Femur (tissue), 1 donor: ENCODE data around the gene BPIFB1.
A peak's percentile ranks its signal among the peaks of the same experiment; 100 is the strongest.

Experiments used
- DNase-seq: peaks from one replicate; pipeline ENCODE4 v3.0.0-alpha.2; 2017

BPIFB1 gene

DNA sequence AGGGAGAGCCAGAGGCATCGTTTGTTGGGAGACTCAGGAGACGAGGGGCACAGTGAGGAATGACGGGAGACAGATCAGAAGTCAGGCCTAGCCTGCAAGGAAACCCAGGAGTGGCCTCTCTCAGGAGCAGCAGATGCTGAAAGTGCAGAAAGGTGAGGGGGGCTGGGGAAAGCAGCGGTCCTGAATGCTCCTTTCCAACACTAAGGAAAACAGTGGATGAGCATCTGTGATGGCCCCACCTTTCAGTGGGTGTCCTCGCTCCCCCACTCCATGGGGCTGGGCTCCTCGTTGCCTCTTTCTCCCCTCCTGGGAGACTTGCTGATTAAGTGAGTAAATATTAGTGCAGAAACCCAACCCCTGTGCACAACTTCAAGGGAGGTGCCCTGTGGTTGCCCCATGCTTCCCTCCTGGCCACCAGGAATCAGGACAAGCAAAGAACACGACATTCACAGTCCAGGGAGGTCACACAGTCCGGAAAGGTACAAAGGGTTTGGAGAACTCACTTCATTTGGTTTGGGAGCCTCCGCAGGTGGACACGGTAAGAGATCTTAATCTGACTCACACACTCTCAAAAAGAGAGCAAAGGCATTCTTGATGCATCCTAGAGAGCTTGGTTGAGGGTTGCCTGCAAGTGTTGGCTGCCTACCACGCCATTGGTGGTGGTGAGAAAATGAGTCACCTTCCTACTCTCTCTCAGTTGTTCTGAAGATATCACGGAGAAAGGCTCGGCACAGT lies 9.7 kb upstream of the BPIFB1 start:
- DNase-seq = no peak

DNA sequence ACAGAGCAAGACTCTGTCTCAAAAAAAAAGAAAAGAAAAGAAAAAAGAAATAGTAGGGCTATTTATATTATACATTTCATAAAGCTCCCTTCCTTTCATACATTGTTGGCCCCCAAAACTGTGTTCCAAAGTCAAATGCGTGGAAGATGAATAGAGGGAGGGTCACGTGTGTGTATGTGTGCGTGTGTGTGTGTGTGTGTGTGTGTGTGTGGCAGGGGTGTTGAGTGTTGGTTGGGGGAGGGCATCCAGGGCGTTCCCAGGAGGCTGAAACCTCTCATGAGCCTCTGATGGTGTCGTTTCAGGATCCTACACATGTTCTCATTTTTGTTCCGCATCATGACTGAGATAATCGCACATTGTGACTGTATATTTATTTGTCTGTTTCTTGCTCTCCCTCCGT lies 7.8 kb upstream of the BPIFB1 start:
- no peak for DNase-seq

DNA sequence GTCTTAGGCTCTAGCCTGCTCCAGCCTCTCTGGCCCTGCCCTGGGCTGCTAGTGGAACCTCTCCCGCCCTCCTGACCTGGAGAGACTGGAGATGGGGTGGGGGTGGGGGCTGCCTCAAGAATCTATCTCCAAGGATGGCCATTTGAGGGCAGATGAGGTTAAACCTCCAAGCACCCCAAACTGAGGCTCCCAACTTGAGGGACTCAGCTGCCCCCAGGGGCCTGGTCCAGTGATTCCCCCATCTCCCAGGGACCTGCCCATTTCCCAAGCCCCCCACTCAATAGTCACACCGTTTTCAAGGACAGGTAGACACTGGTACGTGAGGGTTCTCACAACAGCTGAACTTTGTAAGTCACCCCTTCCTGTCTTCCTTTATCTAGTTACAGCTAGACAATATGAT lies 7.1 kb upstream of the BPIFB1 start:
- DNase-seq = no peak

DNA sequence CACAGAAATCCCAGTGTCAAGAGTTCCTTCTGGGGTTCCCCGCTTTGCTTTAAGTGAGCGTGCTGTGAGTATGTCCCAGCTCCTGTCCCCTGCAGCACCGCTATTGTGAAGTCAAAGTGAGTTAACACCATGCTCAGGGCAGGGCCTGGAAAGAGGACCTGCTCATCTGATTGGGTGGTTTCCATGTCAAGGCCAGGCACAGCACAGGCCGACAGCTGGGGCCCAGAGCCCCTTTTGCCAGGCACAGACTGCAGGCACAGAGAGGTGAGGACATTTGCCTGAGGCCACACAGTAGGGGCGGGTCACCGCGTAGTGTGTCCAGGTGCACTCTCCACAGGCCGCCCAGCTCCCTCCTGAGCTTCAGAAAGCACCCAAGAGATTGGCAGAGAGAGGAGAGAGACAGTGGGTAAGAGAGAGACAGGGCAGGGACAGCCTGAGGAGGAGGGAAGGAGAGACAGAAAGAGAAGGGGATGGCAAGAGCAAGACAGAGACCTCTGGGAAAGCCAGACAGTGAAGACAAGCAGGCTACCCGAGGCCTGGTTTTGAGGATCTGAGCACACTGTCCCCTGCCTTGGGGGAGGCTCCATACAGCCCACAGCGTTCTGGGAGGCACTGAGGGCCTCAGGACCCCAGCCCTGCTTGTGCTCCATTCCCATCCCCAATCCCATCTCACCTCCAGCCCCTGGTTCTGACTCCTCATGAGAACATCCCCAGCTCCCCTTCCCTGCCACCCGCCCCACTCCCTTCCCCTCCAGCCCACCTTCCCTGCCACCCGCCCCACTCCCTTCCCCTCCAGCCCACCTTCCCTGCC lies 6.5 kb upstream of the BPIFB1 start:
- no peak for DNase-seq

DNA sequence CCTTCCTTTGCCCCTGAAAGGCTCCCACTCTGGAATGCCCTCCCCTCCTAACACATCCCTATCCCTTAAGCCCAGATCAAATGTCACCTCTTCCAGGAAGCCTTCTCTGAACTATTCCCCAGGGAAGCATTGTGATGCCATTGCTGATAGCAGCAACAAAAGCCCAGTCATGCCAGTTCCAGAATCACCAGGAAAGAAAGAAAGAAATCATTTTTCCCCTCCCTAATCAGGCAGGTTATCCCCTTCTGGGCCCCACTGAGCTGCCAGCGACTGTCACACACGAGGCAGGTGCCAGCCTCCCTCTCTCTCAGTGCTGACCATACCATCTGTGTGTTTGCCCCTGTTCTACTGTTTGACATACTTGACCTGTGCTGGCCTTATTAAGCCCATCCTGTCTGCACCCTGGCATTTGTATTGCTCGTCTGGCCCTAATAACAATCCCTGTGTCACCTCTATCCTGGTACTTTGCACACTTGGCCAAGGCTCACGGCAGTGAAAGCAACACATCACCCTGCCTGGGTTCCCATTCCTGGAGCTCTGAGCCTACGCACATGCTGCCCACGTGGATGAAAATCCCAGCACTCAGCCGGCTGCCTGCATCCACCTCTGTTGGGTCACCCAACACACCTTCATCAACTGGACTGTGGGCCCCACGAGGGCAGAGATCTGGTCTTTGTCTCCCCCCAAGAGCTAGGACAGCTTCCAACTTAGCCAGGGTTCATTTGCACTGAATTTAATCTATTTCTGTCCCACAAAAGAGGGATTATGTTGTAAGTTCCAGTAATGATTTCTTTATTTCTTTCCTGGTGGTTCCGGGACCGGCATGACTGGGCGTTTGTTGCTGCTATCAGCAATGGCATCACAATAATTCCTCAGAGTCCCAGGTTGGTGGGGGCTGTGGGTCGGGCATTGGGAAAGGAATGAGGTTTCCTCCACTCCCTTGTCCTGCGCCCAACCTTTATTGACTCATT lies 5.3 kb upstream of the BPIFB1 start:
- no peak for DNase-seq

DNA sequence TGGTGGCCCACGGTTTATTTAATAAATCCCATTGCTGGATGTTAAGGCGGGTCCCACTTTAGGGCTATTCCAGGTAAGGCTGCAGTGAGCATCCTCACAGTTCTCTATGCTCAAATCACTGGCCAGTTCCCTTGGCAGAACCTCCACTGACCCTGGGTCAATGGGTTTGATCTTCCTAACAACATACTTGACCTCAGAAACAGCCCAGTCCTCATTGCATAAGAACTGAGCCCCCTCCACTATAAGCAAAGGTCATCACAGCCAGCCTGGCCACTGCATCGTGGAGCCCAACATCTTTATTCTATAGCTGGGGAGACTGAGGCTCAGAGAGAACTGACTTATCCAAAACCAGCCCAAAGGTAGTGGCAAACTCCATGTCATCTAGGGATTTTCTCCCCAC lies 4.3 kb upstream of the BPIFB1 start:
- DNase-seq = no peak

DNA sequence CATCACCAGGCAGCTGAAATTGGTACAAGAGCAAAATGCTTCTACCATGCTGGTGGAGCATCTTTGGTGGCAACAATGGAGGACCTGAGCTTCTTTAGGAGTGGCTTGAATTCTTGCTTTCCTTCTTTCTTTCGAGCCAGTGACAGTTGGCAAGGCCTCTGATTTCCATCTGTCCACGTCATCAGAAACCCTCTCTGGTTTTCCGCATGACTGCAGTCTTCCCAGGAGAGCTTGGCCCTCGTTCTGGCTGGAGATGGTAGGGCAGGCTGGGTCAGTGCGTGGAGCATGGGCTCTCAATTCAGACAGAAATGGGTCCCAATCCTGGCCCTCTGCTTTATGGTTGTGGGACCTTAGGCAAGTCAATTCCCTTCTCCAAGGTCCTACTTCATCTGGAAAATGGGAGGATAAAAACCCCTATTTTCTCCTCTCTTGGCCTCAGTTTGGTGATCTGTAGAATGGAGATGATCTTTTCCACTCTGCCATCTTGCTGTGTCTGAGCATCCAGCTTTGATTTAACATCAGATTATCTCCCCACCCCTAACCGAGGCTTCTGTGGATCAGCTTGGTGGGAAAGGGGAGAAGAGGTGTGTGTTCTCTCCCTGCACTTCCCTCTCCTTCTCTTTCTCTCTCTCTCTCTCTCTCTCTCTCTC lies 3.6 kb upstream of the BPIFB1 start:
- DNase-seq = no peak

DNA sequence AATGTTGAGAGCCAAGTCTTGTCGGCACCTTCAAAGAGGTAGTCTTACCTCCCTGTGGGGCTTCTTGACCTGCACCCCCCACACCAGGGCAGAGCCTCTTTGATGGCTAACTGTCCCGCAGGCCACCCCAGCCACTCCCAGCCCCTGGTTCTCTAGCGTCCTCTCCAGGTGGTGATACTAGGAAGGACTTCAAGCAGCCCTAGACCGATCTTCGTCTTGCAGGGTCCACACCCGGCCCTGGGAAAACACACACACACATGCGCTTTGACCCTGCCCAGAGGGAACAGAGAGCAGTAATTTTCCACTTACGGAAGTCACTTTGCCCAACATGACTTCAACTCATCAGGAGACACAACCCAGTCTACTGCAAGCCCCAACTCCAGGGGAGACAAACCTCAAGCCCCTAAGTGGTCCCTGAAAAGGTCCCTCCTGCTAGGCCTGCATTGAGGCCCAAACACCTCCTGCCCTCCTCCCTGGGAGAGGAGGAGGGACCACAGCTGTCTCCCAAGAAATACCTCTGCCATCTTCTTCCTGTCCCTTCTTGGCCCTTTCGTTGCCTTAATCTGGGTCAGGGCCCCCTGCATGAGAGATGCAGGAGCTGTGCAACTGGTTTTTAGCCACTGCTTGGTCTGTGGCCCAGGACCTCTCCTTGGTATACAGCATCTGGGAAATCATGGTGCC lies 2.9 kb upstream of the BPIFB1 start:
- no peak for DNase-seq

DNA sequence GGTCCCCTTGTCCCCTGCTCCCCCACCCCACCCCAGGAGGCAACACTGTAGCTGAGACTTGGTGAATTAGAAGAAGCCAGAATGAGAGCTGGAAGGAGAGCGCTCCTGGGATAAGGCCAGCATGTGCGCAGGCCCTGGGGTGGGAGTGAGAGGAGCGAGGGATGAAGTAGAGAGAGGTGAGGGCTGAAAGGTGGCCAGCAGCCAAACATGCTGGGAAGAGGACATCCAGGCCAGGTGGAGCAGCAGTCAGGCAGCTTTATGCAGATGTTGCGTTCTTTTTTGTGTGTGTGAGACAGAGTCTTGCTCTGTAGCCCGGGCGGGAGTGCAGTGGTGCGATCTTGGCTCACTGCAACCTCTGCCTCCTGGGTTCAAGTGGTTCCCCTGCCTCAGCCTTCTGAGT lies 2.2 kb upstream of the BPIFB1 start:
- no peak for DNase-seq

DNA sequence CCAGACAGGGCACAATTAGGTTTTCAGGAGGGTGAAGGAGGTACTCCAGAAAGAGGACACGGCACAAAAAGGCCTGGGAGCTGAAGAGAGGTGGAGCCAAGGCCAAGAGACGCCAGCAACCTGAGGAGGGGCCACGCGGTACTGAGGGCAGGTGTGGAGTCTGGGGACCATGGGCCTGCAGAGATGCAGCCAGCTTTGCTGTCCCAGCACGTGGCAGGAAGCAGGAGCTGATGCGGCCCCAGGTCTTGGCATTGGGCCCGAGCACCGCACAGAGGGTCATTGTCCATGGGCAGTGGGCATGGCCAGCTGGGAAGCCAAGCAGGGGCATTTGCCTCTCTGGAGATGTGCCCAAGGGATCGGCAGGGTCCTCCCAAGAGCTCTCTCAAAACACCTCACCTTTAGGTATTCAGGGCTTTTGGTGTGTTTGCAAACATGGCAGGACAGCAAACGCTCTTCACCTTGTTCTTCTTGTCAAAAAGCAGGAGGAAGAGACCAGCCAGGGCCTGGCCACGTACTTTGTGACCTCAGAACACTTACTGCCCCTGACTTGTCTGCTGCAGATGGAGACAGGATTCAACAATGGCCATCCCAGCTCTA lies 1.4 kb upstream of the BPIFB1 start:
- DNase-seq = peak; percentile 30

DNA sequence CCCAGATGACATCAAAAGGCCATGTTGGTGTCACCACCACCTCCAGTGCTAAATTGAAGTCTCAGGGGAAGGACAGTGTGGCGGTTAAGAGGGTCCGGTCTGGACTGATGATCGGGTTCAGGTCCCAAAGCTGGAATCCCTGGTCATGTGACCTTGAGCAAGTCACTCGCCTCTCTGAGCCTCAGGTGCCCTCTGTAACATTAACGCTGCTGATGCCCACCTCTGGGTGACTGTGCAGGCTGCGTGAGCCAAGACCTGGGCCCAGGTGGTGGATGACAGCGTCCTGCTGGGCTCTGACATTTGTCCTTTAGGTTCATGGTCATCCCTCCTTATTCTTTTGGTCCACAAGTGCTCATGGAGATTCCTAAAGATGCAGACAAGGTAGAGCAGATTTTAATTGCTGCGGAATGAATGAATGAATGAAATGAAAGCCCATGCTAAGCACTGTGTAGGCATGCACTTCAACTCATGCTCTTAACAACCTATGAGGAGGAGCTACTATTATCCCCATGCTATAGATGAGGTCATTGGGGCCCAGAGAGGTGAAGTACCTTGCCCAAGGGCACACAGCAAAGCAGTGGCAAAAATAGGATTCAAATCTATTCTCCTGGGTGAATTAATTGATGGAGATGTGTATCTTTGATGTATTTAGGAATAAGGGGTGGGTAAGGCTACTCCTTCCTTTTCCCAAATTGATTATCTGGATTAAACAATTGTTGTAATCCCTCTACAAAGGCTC lies 649 bp upstream of the BPIFB1 start:
- no peak for DNase-seq

DNA sequence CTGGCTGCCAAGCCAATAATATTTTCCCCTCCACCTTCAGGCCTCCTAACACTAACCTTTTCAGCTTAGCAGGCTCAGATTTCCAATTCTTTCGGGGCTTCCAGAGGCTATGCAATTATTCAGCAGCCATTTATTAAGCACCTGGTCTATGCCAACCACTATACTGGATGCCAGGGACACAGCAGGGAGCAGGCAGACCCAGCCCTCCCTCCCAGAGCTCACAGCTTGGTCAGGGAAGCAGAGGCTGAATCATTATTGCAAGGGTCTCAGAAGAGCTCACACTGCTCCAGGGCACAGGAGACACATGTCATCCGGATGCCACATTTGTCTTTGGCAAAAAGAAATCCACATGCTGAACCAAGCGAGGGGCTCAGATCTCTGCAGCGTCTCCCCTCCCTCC lies 1.3 kb downstream of the BPIFB1 start:
- DNase-seq = no peak

DNA sequence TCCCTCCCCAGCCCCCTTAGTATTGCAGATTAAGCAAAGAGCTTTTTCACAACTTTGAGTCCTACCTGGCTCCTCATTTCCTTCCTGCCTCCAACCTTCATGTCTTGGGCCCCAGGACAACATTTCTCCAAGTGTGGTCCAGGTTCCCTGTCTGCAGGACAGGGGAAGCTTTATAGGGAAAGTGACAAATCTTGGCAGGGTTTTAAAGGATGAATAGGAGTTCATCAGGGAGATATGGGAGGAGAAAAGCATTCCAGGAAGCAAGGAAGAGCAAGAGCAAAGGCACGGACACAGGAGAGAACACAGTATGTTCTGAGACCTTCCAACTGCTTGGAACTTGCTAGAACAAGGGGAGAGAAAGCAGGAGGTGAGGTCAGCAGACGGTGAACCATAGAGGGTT lies 1.9 kb downstream of the BPIFB1 start:
- no peak for DNase-seq

DNA sequence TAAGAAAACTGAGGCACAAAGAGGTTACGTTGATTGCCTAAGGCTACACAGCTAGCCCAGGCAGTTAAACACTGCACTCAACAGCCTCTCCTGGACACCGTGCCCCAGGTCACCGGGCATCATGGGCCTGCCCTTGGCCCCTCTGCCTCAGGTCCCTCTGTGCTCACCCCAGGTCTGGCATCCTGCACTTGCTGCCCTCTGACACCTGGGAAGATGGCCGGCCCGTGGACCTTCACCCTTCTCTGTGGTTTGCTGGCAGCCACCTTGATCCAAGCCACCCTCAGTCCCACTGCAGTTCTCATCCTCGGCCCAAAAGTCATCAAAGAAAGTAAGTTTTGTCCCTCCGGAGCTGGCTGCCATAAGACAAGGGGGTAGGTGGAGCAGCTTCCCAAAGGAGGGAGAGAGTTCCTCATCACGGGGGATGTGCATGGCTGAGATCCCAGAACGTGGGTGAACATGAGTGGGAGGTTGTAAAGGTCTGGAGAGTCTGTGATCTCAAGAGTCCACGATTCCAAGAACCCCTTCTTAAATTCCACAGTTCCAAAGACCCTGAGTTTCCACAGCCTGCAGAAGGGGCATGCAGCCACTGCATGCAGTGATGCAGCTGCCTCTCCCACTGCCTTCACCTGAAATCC lies 3.0 kb downstream of the BPIFB1 start:
- no peak for DNase-seq

DNA sequence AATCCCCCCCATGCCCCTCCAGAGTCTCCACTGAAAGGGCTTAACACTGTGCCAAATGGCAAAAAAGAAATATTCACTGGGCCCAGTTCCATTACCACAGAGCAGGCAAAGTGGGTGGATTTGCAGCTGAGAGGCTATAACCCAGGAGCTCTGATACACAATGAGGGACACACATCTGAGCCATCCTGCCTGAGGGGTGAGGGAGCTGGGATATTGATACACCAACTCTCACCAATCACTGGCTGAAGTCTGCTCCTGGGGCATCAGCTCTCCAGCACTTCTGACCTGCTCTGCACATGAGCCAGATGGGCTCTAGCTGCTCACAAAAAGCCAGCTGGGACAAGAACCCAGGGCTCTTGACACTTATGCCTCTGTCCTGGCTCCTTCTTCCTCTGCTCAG lies 4.9 kb downstream of the BPIFB1 start:
- DNase-seq = no peak

DNA sequence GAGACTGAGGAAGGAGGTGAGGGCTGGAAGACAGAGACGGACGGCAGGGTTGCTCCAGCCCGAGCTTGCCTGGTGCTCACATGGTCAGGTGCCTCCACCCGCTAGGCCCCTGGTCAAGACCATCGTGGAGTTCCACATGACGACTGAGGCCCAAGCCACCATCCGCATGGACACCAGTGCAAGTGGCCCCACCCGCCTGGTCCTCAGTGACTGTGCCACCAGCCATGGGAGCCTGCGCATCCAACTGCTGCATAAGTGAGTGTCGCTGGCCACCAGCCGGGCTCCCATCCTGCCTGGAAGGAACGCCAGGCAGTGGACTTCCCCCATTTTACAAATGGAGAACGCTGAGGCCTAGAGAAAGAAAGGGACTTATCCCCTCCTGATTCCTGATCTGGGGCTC lies 7.8 kb downstream of the BPIFB1 start:
- DNase-seq = no peak

DNA sequence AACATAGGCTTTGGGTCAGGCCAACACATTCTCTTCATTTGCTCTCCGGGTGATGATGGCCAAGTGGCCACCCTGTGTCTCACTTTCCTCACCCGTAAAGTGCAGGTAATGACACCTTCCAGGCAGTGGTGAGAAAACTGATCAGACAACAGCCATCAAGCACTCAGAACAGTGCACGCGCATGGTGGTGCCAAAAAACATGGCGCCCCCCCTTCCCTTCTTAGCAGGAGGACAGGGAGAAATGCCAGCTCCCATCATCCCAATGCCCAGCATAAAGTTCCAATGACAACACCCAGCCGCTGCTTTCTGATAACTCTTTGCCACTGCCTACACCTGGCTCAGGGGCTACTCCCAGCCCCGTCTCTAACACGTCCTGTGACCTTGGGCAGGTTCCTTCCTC lies 8.4 kb downstream of the BPIFB1 start:
- no peak for DNase-seq

DNA sequence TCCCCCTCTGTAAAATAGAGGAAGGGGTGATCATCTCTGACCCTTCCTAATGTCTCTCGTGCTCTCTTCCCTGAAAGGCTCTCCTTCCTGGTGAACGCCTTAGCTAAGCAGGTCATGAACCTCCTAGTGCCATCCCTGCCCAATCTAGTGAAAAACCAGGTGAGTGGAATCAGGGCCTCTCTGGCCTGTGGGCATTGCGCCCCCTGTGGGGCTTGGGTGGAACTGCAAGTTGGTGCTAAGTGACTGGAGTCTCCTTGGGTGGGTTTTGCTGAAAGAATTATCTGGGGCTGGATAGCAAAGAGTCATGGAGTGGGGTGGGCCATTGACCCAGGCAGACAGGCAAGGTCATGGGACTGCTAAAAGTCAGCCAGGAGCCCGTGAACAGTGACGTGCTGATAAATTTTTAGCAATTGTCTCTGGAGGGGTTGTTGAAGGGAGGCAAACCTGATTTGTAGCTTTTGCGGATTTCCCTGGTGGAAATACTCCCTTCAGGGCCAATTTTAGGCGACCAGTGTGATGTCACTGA lies 8.9 kb downstream of the BPIFB1 start:
- DNase-seq = no peak

DNA sequence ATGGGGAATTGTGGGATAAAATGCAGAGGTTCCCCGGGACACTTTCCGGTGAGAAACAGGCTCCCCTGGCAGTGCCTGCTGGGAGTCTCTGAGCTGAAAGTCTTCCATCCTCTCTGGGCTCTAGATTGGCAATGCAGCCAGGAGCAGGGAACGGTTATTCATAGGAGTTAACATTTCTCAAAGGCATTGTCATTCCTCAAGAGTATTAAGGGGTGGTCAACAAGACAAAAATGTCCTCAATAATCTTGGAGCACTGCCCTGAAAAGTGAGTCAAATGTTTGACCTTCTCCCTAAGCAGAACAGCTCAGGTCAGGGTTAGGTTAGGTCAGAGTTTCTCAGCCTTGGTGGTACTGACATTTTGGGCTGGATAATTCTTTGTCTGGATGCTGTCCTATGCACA lies 13.2 kb downstream of the BPIFB1 start:
- DNase-seq = no peak

DNA sequence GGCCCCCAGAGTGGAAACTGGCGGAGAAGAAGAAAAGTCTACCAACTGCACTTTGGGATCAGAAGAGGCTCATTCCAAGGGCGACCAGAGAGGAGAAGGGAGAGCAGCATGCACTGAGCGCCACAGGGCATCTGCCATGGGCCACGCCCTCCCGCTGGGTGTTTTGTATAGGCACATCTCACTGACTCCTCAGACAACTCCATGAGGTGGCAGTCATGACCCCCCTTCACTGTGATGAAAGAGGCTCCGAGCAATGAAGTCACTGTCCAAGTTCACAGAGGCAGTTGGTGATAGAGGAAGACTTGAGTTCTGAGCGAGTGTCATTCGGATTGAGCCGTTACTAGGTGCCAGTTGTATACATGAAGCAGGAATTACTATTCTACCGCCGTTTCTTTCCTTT lies 15.4 kb downstream of the BPIFB1 start:
- DNase-seq = no peak
